Breast epithelium (tissue), 3 donors: ENCODE measurements around the gene OXLD1.

Source experiments
- POLR2A ChIP-seq: fragments of 450-650 bp; IDR thresholded peaks from one replicate; pipeline ENCODE4 v1.6.1; 2016; ENCODE audit warnings: antibody characterized with exemption, mild to moderate bottlenecking, moderate library complexity
- POLR2AphosphoS5 ChIP-seq, 3 donors: sonication (generic); formaldehyde crosslinking; IDR thresholded peaks; one replicate each; pipeline ENCODE4 v1.6.1; 2017; ENCODE audit warnings: antibody characterized with exemption in 3 of 3
- TF ChIP-seq, protein P1 (sequence below), 3 donors: fragments of 450-650 bp; IDR thresholded peaks; one replicate each; pipeline ENCODE4 v1.5.1; 2016 to 2017; ENCODE audit warnings: antibody characterized with exemption in 3 of 3, mild to moderate bottlenecking in 3 of 3, moderate library complexity in 3 of 3

GRCh38 chr17:81656835-81657234, 9.6 kb downstream of the OXLD1 start:
- TF ChIP-seq, protein P1, sequence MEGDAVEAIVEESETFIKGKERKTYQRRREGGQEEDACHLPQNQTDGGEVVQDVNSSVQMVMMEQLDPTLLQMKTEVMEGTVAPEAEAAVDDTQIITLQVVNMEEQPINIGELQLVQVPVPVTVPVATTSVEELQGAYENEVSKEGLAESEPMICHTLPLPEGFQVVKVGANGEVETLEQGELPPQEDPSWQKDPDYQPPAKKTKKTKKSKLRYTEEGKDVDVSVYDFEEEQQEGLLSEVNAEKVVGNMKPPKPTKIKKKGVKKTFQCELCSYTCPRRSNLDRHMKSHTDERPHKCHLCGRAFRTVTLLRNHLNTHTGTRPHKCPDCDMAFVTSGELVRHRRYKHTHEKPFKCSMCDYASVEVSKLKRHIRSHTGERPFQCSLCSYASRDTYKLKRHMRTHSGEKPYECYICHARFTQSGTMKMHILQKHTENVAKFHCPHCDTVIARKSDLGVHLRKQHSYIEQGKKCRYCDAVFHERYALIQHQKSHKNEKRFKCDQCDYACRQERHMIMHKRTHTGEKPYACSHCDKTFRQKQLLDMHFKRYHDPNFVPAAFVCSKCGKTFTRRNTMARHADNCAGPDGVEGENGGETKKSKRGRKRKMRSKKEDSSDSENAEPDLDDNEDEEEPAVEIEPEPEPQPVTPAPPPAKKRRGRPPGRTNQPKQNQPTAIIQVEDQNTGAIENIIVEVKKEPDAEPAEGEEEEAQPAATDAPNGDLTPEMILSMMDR (IDR thresholded peaks at IDR 0.05), result no peak
- TF ChIP-seq POLR2A, result no peak
- no peak for TF ChIP-seq POLR2AphosphoS5 (IDR thresholded peaks at IDR 0.05)
